ENCODE data around the gene FBRS. TPM values are rescaled to one million over a fixed set of nuclear protein-coding genes. Genes with fewer than 3 reads are reported as not detected.

FBRS gene
- total RNA-seq, 1 donor from 2014 or later: 28.7 TPM

- intact Hi-C loops (cut with DNase I): no loop called here
- peaks cover 4 to 95% of the 10 kb centered on the region in 2 donors for H3K36me3 ChIP-seq
- no peak overlapping the region for H3K4me3 ChIP-seq
- TF ChIP-seq CTCF (IDR thresholded peaks at IDR 0.05) (no peak), POLR2AphosphoS5 (IDR thresholded peaks at IDR 0.05; ENCODE audit: insufficient read depth in 1 of 2, low read depth in 1 of 2) (no peak), POLR2A (IDR thresholded peaks at IDR 0.05) (no peak)
- H3K27me3 ChIP-seq: no peaks in the 10 kb centered on the region
- H3K27ac ChIP-seq: no peak overlapping the region
- peaks cover 49% of the 10 kb centered on the region for H3K4me1 ChIP-seq
- no peak for DNase-seq (ENCODE audit: extremely low spot score in 2 of 2)
- no peaks in the 10 kb centered on the region for H3K9me3 ChIP-seq
These were observed 7.1 kb downstream of the FBRS start for GRCh38 chr16:30665155-30665829.

GRCh38 chr16:30665830-30666190 is 7.6 kb downstream of the FBRS start:
- Histone ChIP-seq H3K36me3 (peaks cover 4 to 95% of the 10 kb centered on the region in 2 donors), H3K4me3 (no peak overlapping the region), H3K27ac (no peak overlapping the region), H3K9me3 (no peaks in the 10 kb centered on the region), H3K4me1 (peaks cover 44% of the 10 kb centered on the region), H3K27me3 (no peaks in the 10 kb centered on the region)
- TF ChIP-seq POLR2AphosphoS5 (IDR thresholded peaks at IDR 0.05; ENCODE audit: insufficient read depth in 1 of 2, low read depth in 1 of 2) (no peak), POLR2A (IDR thresholded peaks at IDR 0.05) (no peak), CTCF (IDR thresholded peaks at IDR 0.05) (no peak)
- intact Hi-C loops (cut with DNase I): no loop called here
- DNase-seq (ENCODE audit: extremely low spot score in 2 of 2): no peak

GRCh38 chr16:30666681-30667080 is 8.4 kb downstream of the FBRS start:
- TF ChIP-seq POLR2AphosphoS5 (IDR thresholded peaks at IDR 0.05; ENCODE audit: insufficient read depth in 1 of 2, low read depth in 1 of 2): no peak
- TF ChIP-seq POLR2A (IDR thresholded peaks at IDR 0.05): no peak
- TF ChIP-seq CTCF (IDR thresholded peaks at IDR 0.05): no peak

GRCh38 chr16:30667361-30667905 is 9.2 kb downstream of the FBRS start:
- no peaks in the 10 kb centered on the region for H3K27me3 ChIP-seq
- no peak overlapping the region for H3K27ac ChIP-seq
- peaks cover 4 to 85% of the 10 kb centered on the region in 2 donors for H3K36me3 ChIP-seq
- no peak for DNase-seq (ENCODE audit: extremely low spot score in 2 of 2)
- H3K4me1 ChIP-seq: peaks cover 28% of the 10 kb centered on the region
- no peaks in the 10 kb centered on the region for H3K9me3 ChIP-seq
- TF ChIP-seq POLR2A (IDR thresholded peaks at IDR 0.05): no peak
- TF ChIP-seq CTCF (IDR thresholded peaks at IDR 0.05): no peak
- TF ChIP-seq POLR2AphosphoS5 (IDR thresholded peaks at IDR 0.05; ENCODE audit: insufficient read depth in 1 of 2, low read depth in 1 of 2): no peak
- H3K4me3 ChIP-seq: no peak overlapping the region
- intact Hi-C loops (cut with DNase I): no loop called here

More at GRCh38 chr16:30666681-30667080, 8.4 kb downstream of the FBRS start:
- H3K36me3 ChIP-seq: peaks cover 4 to 93% of the 10 kb centered on the region in 2 donors
- no peak overlapping the region for H3K4me3 ChIP-seq
- no peaks in the 10 kb centered on the region for H3K9me3 ChIP-seq
- no peak for DNase-seq (ENCODE audit: extremely low spot score in 2 of 2)
- H3K27ac ChIP-seq: no peak overlapping the region
- peaks cover 35% of the 10 kb centered on the region for H3K4me1 ChIP-seq
- intact Hi-C loops (cut with DNase I): no loop called here
- no peaks in the 10 kb centered on the region for H3K27me3 ChIP-seq

- Histone ChIP-seq H3K4me3 (no peak overlapping the region), H3K9me3 (no peaks in the 10 kb centered on the region), H3K4me1 (peaks cover 18% of the 10 kb centered on the region), H3K27me3 (no peaks in the 10 kb centered on the region), H3K27ac (no peak overlapping the region), H3K36me3 (peaks cover 4 to 76% of the 10 kb centered on the region in 2 donors)
- intact Hi-C loops (cut with DNase I): no loop called here
- no peak for DNase-seq (ENCODE audit: extremely low spot score in 2 of 2)
- no peak for TF ChIP-seq POLR2AphosphoS5 (IDR thresholded peaks at IDR 0.05; ENCODE audit: insufficient read depth in 1 of 2, low read depth in 1 of 2)
- no peak for TF ChIP-seq CTCF (IDR thresholded peaks at IDR 0.05)
- TF ChIP-seq POLR2A (IDR thresholded peaks at IDR 0.05): no peak
These were observed 10.2 kb downstream of the FBRS start for GRCh38 chr16:30668393-30668792.
